ENCODE data around the gene ZNF280A. TPM values are rescaled to one million over a fixed set of nuclear protein-coding genes. Genes with fewer than 3 reads are reported as not detected.
"Not testable (repeated sequence)": the region's sequence is repeated elsewhere in the genome, so short reads cannot be mapped to it uniquely, and the experiment has no call there.

The ZNF280A gene
- total RNA-seq, 3 donors from 2014 or later (not counting 1 experiment from before 2014, with no cell fraction given): not detected

- Mint-ChIP-seq H3K4me3 (no peak overlapping the region), H3K27me3 (ENCODE audit: low read depth in 2 of 2) (peaks cover 21 to 49% of the 10 kb centered on the region in 2 donors), H3K9me3 (peaks cover 0 to 3% of the 10 kb centered on the region in 2 donors), H3K27ac (no peak overlapping the region), H3K36me3 (no peaks in the 10 kb centered on the region), H3K4me1 (peaks cover under 1 to 2% of the 10 kb centered on the region in 2 donors)
- WGBS (ENCODE audit: insufficient coverage): 86% methylated on average over 5 of the region's 5 CpGs
- no peak for TF ChIP-seq CTCF (IDR thresholded peaks at IDR 0.05)
- DNase-seq (no peak), ATAC-seq (no peak)
- Histone ChIP-seq H3K27me3 (ENCODE audit: control insufficient read depth, insufficient read depth, low read length) (peaks cover 3% of the 10 kb centered on the region), H3K27ac (ENCODE audit: low read length) (no peak overlapping the region), H3K4me3 (ENCODE audit: low read length) (no peak overlapping the region), H3K36me3 (ENCODE audit: control insufficient read depth, insufficient read depth, low read length) (no peaks in the 10 kb centered on the region), H3K9me3 (ENCODE audit: control insufficient read depth, insufficient read depth, low read length) (no peaks in the 10 kb centered on the region), H3K4me1 (ENCODE audit: control insufficient read depth, insufficient read depth, low read length) (peaks cover 11% of the 10 kb centered on the region)
- intact Hi-C loops (cut with micrococcal nuclease): no loop called here
These were observed 7.1 kb downstream of the ZNF280A start for GRCh38 chr22:22512951-22513350.

DNA sequence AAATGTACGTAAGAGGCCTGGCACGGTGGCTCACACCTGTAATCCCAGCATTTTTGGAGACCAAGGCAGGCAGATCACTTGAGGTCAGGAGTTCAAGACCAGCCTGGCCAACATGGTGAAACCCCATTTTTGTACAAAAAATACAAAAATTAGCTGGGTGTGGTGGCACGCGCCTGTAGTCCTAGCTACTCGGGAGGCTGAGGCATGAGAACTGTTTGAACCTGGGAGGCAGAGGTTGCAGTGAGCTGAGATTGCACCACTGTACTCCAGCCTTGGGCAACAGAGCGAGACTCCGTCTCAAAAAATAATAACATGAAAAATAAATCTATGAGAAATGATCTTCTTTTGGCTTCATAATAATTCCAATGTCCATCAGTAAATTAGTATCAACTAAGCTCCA is 9.2 kb downstream of the ZNF280A start:
- 96% methylated on average over 7 of the region's 7 CpGs for WGBS (ENCODE audit: insufficient coverage)
- peaks cover 14 to 36% of the 10 kb centered on the region in 2 donors for H3K27me3 Mint-ChIP-seq (ENCODE audit: low read depth in 2 of 2)
- H3K4me3 Mint-ChIP-seq; H3K36me3 Mint-ChIP-seq; H3K27ac Mint-ChIP-seq; H3K4me3 ChIP-seq (ENCODE audit: low read length); H3K9me3 Mint-ChIP-seq; H3K4me1 Mint-ChIP-seq; DNase-seq; ATAC-seq; H3K36me3 ChIP-seq (ENCODE audit: control insufficient read depth, insufficient read depth, low read length); H3K9me3 ChIP-seq (ENCODE audit: control insufficient read depth, insufficient read depth, low read length); intact Hi-C loops (cut with micrococcal nuclease); H3K27ac ChIP-seq (ENCODE audit: low read length); H3K27me3 ChIP-seq (ENCODE audit: control insufficient read depth, insufficient read depth, low read length): not testable (repeated sequence)
- H3K4me1 ChIP-seq (ENCODE audit: control insufficient read depth, insufficient read depth, low read length): peaks cover 12% of the 10 kb centered on the region

- Mint-ChIP-seq H3K4me3 (peak overlapping the region; percentile 43), H3K27me3 (ENCODE audit: low read depth in 2 of 2) (peaks cover 11 to 27% of the 10 kb centered on the region in 2 donors)
- 96% methylated on average over 6 of the region's 6 CpGs for WGBS (ENCODE audit: insufficient coverage)
- peaks cover 12% of the 10 kb centered on the region for H3K4me1 ChIP-seq (ENCODE audit: control insufficient read depth, insufficient read depth, low read length)
- H3K36me3 Mint-ChIP-seq; H3K4me1 Mint-ChIP-seq; H3K9me3 Mint-ChIP-seq; ATAC-seq; DNase-seq; intact Hi-C loops (cut with micrococcal nuclease); H3K4me3 ChIP-seq (ENCODE audit: low read length); H3K9me3 ChIP-seq (ENCODE audit: control insufficient read depth, insufficient read depth, low read length); H3K27ac Mint-ChIP-seq; H3K27ac ChIP-seq (ENCODE audit: low read length); H3K27me3 ChIP-seq (ENCODE audit: control insufficient read depth, insufficient read depth, low read length); H3K36me3 ChIP-seq (ENCODE audit: control insufficient read depth, insufficient read depth, low read length): not testable (repeated sequence)
These were observed 10.2 kb downstream of the ZNF280A start for GRCh38 chr22:22509912-22510311.

GRCh38 chr22:22508274-22509176 is 11.5 kb downstream of the ZNF280A start, which contains the start of gene ZNF280B:
Gene ZNF280B (minus strand): TSS chr22:22508742. CDS start chr22:22489398, 19,344 bp downstream.
- Mint-ChIP-seq H3K4me3 (peak within 1 kb of the TSS; percentile 83), H3K27ac (peak within 1 kb of the TSS in 1 of 2 donors; percentile 59), H3K9me3 (peaks cover 0 to 3% of the 10 kb centered on the region in 2 donors), H3K36me3 (no peaks in the 10 kb centered on the region), H3K4me1 (peaks cover 6 to 10% of the 10 kb centered on the region in 2 donors), H3K27me3 (ENCODE audit: low read depth in 2 of 2) (peaks cover 8 to 16% of the 10 kb centered on the region in 2 donors)
- no peak within 1 kb of the TSS for H3K27ac ChIP-seq (ENCODE audit: low read length)
- H3K27me3 ChIP-seq (ENCODE audit: control insufficient read depth, insufficient read depth, low read length): no peaks in the 10 kb centered on the region
- TF ChIP-seq CTCF (IDR thresholded peaks at IDR 0.05): peak; percentile 65
- peaks cover 12% of the 10 kb centered on the region for H3K4me1 ChIP-seq (ENCODE audit: control insufficient read depth, insufficient read depth, low read length)
- peak; percentile 79 to 91 for DNase-seq
- peak; percentile 96 to 99 (median 99) for ATAC-seq
- H3K36me3 ChIP-seq (ENCODE audit: control insufficient read depth, insufficient read depth, low read length): no peaks in the 10 kb centered on the region
- no peaks in the 10 kb centered on the region for H3K9me3 ChIP-seq (ENCODE audit: control insufficient read depth, insufficient read depth, low read length)
- WGBS (ENCODE audit: insufficient coverage): 3% methylated on average over 71 of the region's 72 CpGs
- peak within 1 kb of the TSS; percentile 84 for H3K4me3 ChIP-seq (ENCODE audit: low read length)
- intact Hi-C loops (cut with micrococcal nuclease): no loop called here
